GM18907 (cell line): ENCODE measurements around the gene BTBD2.
"Not testable (repeated sequence)": the region's sequence is repeated elsewhere in the genome, so short reads cannot be mapped to it uniquely, and the experiment has no call there.

Experiments
- ATAC-seq: cut with Tn5 transposase; IDR thresholded peaks from one replicate; pipeline ENCODE4 v1.9.1; 2021; ENCODE audit warnings: mild to moderate bottlenecking, moderate library complexity; ENCODE audit not compliant: unreplicated experiment

The BTBD2 gene

GRCh38 chr19:2040647-2041432 lies 25.3 kb upstream of the BTBD2 start:
- ATAC-seq, result no peak

DNA sequence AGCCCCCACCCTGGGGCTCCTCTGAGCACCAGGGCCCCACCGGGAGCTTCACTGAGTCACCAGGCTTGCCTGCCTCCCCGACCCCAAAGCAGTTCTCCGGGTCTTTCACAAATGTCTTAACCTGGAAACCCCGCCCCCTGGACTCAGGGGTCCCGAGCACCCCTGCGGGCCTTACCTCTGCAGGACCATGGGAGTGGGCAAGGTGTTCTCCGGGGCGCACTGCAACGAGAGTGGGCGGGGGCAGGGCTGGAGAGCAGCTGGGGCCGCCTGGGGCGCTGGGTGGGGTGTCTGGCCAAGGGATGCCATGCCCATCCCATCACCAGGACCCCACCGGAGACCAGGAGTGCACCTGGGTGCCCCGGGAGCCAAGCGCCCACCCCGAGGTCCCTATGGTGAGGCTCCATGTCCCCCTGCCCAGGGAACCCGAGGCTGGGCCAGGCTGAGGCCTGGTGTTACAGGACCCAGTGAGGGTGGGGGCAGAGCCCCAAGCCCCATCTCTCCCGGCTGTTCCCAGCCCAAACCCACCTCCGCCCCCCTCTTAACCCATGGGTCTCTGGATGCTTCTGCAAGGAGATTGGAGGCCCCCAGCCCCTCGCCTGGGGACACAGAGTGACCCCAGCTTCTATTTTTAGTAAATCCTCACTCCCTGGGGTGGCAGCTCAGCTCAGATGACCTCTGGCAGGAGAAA lies 24.6 kb upstream of the BTBD2 start:
- ATAC-seq, result no peak

DNA sequence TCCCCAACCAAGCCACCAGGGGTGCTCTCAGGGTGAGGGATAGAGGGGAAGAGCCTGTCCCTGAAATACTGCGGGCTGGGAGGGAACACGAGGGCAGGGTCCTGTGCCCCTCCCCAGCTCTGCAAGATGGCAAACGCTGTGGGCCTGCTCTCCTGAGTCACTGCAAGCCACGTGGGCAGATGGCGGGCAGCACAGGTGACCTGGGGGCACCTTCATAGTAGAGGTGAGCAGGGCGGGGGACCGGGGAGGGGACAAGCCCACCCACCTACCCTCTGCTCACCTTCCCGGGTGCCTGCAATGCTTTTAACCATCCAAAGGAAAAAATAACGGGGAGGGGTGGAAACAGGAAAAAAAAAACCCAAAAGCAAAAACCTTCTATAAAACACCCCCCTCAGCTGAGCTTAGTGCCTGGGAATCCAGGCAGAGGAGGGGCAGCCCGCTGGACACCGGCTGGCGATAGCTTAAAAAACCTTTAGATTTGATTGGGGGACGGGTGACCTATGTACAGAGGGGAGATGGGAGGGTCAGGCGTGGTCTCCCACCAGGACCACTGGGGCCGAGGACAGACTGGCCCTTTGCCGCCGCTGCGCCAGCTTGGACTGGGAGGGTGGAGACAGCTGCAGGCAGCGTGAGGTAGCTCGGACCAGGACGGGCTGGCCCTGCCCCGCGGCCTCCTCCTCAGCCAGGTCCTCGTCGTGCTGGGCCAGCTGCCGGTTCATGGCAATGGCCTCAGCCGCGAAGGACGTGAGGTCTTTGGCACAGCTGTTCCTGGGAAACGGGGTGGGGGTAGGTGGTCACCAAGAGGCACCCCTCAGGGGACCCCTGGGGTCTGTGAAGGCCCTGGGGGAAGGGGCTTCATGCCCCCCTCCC lies 23.8 kb upstream of the BTBD2 start:
- ATAC-seq, result no peak

GRCh38 chr19:2038284-2039088 lies 23.0 kb upstream of the BTBD2 start:
- no peak for ATAC-seq

- ATAC-seq, result no peak
These were observed 22.2 kb upstream of the BTBD2 start for GRCh38 chr19:2037651-2038255.

- no peak for ATAC-seq
These were observed 20.9 kb upstream of the BTBD2 start for GRCh38 chr19:2036424-2036823.

DNA sequence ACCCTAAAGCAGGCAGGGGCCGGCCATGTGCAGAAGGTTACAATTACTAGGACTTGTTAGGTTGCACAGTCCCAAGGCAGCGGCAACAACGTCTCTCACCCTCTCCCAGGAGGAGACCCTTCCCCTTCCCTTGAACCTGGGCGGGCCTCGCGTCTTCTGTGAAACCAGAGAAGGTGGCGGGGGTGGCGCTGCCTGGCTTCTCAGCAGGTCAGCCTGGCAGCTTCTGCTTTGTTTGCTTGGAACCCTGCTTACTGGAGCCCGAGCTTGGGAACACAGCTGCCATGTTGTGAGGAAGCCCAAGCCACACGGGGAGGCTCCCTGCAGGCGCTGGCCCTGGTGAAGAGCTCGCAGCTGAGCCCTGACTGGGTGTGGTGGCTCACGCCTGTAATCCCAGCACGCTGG lies 20.1 kb upstream of the BTBD2 start:
- ATAC-seq, result no peak

GRCh38 chr19:2034729-2035589 lies 19.4 kb upstream of the BTBD2 start:
- no peak for ATAC-seq

- ATAC-seq, result not testable (repeated sequence)
These were observed 18.7 kb upstream of the BTBD2 start for GRCh38 chr19:2034253-2034652.

DNA sequence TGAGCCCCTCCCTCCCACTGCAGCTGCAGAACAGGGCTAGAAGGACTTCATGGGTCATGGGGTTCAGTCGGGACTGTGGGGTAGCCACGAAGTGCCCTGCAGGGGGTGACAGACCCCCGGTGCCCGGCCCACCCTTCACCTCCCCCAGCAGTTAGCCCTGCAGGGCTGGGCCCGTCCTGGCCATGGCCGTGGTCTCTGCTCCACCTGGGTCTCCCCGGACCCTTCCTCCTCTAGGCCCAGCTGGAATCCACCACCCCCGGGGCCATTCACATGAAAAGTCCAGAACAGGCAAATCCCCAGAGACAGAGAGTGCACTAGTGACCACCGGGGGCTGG lies 18.3 kb upstream of the BTBD2 start:
- no peak for ATAC-seq

DNA sequence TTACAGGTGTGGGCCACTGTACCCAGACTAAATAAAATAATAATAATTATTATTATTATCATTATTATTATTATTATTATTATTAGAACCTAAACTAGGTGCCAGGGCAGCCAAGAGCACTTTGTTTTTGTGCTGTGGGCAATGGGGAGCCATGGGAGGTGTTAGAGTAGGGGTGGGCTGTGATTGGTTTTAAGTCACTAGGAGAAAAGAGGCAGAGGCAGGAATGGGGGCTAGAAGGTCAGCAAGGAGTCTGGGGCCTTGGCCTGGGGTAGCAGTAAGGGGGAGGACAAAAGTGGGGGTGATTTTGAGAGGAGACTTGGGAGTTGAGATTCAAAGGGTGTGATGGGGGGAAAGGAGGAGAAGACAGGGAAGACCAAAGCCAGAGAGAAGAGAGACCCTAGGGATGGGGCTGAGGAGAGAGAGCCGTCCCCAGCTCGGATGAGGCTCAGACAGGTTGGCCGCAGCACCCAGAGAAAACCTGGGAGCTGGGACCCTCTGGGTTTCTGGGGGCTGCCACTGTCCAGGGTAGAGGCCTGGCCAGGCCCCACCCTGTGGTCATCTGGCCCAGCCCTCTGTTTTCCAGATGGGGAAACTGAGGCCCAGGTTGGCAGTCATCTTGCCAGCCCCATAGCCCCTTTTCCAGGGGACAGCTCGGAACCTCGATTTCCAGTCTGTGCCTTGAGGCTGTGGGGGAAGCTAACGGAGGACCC lies 17.8 kb upstream of the BTBD2 start:
- no peak for ATAC-seq

DNA sequence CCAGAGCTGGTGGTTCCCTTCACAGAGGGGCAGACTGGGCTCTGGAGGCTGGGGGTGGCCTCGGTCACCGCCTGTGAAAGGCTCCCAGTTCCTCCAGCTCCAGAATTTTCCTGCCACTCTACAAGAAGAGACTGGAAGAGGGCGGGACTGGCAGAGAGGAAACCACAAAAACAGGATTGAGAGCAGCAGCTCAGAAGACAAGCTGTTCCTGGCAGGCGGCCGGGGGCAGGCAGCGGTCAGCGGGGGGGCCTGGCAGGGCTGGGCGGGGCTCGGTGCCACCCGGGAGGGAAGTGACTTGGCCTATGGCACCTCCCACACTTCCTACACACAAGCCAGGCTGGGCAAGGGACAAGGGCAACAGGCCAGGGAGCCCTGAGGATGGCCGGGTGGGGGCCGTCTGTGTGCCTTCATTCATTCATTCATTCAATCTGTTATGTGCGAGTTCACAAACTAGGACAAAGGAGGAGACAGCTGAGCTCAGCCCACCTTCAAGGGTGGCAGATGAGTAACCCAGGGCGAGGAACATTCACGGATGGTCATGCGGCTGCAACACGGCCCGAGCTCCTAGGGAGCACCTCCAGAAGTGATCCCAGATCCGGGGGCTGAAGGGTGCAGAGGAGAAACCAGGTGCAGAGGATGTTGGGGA lies 16.9 kb upstream of the BTBD2 start:
- no peak for ATAC-seq

GRCh38 chr19:2027361-2027760 lies 11.8 kb upstream of the BTBD2 start:
- no peak for ATAC-seq

DNA sequence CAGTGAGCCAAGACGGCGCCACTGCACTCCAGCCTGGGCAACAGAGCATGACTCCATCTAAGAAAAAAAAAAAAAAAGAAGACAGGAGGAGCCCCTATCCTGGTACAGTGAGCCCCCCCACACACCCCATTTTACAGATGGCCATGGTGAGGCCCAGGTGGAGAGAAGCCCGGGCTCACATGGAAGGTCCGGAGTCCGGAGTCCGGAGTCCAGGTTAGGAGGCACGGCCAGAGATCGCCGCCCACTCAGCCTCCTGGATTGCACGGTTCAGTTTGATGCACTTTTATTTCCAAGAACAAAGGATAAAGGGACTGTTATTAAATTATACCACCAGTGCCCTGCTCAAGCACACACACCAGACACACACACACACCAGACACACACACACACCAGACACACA lies 11.3 kb upstream of the BTBD2 start:
- no peak for ATAC-seq

DNA sequence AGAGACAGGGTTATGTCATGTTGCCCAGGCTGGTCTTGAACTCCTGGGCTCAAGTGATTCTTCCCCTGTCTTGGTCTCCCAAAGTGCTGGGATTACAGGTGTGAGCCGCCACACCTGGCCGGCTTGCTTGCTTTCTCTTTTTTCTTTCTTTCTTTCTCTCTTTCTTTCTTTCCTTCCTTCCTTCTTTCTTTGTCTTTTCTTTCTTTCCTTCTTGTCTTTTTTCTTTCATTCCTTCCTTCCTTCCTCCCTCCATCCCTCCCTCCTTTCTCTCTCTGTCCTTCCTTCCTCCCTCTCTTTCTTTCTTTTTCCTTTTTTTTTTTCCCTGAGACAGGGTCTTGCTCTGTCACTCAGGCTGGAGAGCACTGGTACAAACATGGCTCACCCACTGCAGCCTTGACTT lies 6.8 kb upstream of the BTBD2 start:
- ATAC-seq, result no peak

- no peak for ATAC-seq
These were observed 6.1 kb upstream of the BTBD2 start for GRCh38 chr19:2021453-2022140.

GRCh38 chr19:2018752-2019151 lies 3.2 kb upstream of the BTBD2 start:
- no peak for ATAC-seq
